Neural crest cell (in vitro differentiated cells): ENCODE results near the gene ZG16B. TPM values are rescaled to one million over a fixed set of nuclear protein-coding genes. Genes with fewer than 3 reads are reported as not detected.

Experiments used
- DNase-seq: peaks from one replicate; pipeline ENCODE4 v3.0.0; 2021; ENCODE audit warnings: low read depth, mixed read lengths, low spot score
- H3K27ac Mint-ChIP-seq: one replicate; pipeline ENCODE4 v1.8.0; 2021; ENCODE audit warnings: mild to moderate bottlenecking, mixed read lengths; ENCODE audit not compliant: unreplicated experiment
- H3K27me3 Mint-ChIP-seq: 2 replicates; pipeline ENCODE4 v1.8.0; 2021; ENCODE audit warnings: low read depth, mild to moderate bottlenecking, mixed read lengths
- H3K36me3 Mint-ChIP-seq: 2 replicates; pipeline ENCODE4 v1.8.0; 2021; ENCODE audit warnings: low read depth, mild to moderate bottlenecking, mixed read lengths
- H3K4me1 Mint-ChIP-seq: 2 replicates; pipeline ENCODE4 v1.8.0; 2021; ENCODE audit warnings: mixed read lengths
- H3K4me3 Mint-ChIP-seq: one replicate; pipeline ENCODE4 v1.8.0; 2021; ENCODE audit warnings: mild to moderate bottlenecking, mixed read lengths
- H3K9me3 Mint-ChIP-seq: 2 replicates; pipeline ENCODE4 v1.8.0; 2021; ENCODE audit warnings: mixed read lengths
- total RNA-seq: library from RNA; stranded (reverse); gene quantifications from 2 replicates; pipeline ENCODE4 v1.2.1, GENCODE V29; 2021
- TF ChIP-seq, protein P1 (sequence below): fragments of 200-600 bp; sonication (generic); conservative IDR thresholded peaks from 2 replicates; pipeline ENCODE4 v1.5.0; 2021; ENCODE audit warnings: antibody characterized with exemption, mild to moderate bottlenecking

The ZG16B gene
- total RNA-seq, 1 donor from 2014 or later, result not detected

- Mint-ChIP-seq H3K4me3 (no peak overlapping the region), H3K9me3 (peaks cover 5% of the 10 kb centered on the region)
- no peak for DNase-seq
These were observed 21.9 kb upstream of the ZG16B start for GRCh38 chr16:2808181-2808580.

GRCh38 chr16:2809149-2809760 is 20.8 kb upstream of the ZG16B start:
- H3K4me3 Mint-ChIP-seq, result no peak overlapping the region
- H3K9me3 Mint-ChIP-seq, result no peaks in the 10 kb centered on the region
- DNase-seq, result no peak
- H3K4me1 Mint-ChIP-seq, result no peaks in the 10 kb centered on the region
- H3K27me3 Mint-ChIP-seq, result peaks cover 45% of the 10 kb centered on the region
- TF ChIP-seq, protein P1, sequence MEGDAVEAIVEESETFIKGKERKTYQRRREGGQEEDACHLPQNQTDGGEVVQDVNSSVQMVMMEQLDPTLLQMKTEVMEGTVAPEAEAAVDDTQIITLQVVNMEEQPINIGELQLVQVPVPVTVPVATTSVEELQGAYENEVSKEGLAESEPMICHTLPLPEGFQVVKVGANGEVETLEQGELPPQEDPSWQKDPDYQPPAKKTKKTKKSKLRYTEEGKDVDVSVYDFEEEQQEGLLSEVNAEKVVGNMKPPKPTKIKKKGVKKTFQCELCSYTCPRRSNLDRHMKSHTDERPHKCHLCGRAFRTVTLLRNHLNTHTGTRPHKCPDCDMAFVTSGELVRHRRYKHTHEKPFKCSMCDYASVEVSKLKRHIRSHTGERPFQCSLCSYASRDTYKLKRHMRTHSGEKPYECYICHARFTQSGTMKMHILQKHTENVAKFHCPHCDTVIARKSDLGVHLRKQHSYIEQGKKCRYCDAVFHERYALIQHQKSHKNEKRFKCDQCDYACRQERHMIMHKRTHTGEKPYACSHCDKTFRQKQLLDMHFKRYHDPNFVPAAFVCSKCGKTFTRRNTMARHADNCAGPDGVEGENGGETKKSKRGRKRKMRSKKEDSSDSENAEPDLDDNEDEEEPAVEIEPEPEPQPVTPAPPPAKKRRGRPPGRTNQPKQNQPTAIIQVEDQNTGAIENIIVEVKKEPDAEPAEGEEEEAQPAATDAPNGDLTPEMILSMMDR, result no peak
- no peaks in the 10 kb centered on the region for H3K36me3 Mint-ChIP-seq
- no peak overlapping the region for H3K27ac Mint-ChIP-seq

More at GRCh38 chr16:2808181-2808580, 21.9 kb upstream of the ZG16B start:
- H3K36me3 Mint-ChIP-seq, result no peaks in the 10 kb centered on the region
- H3K27ac Mint-ChIP-seq, result no peak overlapping the region
- H3K4me1 Mint-ChIP-seq, result no peaks in the 10 kb centered on the region
- TF ChIP-seq, protein P1, result no peak
- H3K27me3 Mint-ChIP-seq, result peaks cover 50% of the 10 kb centered on the region

GRCh38 chr16:2810651-2811050 is 19.5 kb upstream of the ZG16B start:
- Mint-ChIP-seq H3K9me3 (no peaks in the 10 kb centered on the region), H3K27ac (no peak overlapping the region), H3K4me1 (no peaks in the 10 kb centered on the region), H3K36me3 (no peaks in the 10 kb centered on the region), H3K27me3 (peaks cover 43% of the 10 kb centered on the region), H3K4me3 (no peak overlapping the region)
- DNase-seq, result no peak
- TF ChIP-seq, protein P1, result no peak

DNA sequence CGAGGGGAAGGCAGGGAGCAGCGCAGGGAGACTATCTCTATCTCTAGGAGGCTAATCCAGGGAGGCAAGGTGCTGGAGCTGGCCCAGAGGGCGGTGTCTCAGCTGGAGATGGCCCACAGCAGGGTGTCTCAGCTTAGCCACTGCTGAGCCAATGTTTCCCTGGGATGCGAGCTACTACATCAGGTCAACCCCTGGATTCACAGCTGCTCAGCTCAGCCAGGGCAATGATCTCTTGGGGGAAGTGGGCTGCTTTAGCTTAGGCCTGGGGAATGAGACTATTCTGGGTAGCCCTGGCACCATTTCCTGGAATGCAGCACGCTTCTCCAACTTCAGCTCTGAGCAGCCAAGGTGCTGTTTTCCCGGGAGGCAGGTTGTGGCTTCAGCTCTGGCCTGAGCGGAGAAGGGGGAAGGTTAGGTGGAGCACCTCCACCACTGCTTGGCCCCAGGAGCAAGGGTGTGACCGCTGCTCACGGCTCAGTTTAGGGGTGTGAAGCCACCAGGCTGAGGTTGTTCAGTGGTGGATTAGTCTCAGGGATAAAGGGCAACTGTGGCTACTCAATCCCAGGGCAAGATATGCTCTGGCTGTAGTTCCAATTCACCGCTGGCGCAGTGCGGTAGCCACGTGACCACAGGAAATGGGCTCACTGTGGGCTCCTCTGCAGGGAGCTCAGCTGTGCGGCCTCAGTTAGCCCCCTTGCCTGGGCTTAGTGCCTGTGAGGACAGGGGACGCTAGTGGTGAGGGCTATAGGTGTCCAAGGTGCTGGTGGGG is 18.2 kb upstream of the ZG16B start:
- H3K27me3 Mint-ChIP-seq, result peaks cover 34% of the 10 kb centered on the region
- H3K4me3 Mint-ChIP-seq, result no peak overlapping the region
- H3K4me1 Mint-ChIP-seq, result no peaks in the 10 kb centered on the region
- TF ChIP-seq, protein P1, result no peak
- no peaks in the 10 kb centered on the region for H3K9me3 Mint-ChIP-seq
- no peak for DNase-seq
- H3K27ac Mint-ChIP-seq, result no peak overlapping the region
- H3K36me3 Mint-ChIP-seq, result no peaks in the 10 kb centered on the region

DNA sequence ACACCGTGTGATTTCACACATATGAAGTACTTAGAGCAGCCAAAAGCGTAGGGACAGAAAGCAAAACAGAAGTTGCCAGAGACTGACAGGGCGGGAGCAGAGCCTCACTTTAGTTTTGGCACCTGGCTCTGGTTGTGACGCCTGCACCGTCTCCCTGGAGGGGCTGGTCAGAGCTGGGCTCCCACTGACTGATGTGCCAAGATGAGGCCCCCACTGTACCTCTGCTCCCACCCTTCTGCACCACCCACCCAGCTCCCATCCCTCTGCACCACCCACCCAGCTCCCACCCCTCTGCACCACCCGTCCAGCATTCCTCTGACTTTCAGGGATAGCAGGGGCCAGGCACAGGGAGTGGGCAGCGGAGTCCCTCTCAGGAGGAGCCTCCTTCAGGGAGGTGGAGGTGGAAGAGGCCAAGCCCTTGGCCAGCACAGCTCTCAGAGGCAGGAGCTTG is 16.3 kb upstream of the ZG16B start:
- H3K9me3 Mint-ChIP-seq, result no peaks in the 10 kb centered on the region
- no peak for DNase-seq
- H3K4me1 Mint-ChIP-seq, result no peaks in the 10 kb centered on the region
- TF ChIP-seq, protein P1, result no peak
- no peak overlapping the region for H3K27ac Mint-ChIP-seq
- no peaks in the 10 kb centered on the region for H3K36me3 Mint-ChIP-seq
- no peak overlapping the region for H3K4me3 Mint-ChIP-seq
- peaks cover 25% of the 10 kb centered on the region for H3K27me3 Mint-ChIP-seq
